HG02938 (cell line): Measurements from ENCODE around the gene CD28.

Experiments
- ATAC-seq: cut with Tn5 transposase; IDR thresholded peaks from one replicate; pipeline ENCODE4 v1.9.1; 2021; ENCODE audit warnings: mild to moderate bottlenecking, moderate library complexity; ENCODE audit not compliant: unreplicated experiment

Gene CD28

DNA sequence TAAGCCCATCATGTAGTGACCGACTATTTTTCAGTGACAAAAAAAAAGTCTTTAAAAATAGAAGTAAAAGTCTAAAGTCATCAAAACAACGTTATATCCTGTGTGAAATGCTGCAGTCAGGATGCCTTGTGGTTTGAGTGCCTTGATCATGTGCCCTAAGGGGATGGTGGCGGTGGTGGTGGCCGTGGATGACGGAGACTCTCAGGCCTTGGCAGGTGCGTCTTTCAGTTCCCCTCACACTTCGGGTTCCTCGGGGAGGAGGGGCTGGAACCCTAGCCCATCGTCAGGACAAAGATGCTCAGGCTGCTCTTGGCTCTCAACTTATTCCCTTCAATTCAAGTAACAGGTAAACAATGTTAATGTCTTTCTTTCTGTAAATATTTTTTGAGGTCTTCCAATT is at the start of gene CD28:
Gene CD28 (plus strand): TSS at position 237 of the 400 bp plus-strand sequence. CDS start 58 bp downstream, at position 295.
- ATAC-seq: peak; percentile 99

DNA sequence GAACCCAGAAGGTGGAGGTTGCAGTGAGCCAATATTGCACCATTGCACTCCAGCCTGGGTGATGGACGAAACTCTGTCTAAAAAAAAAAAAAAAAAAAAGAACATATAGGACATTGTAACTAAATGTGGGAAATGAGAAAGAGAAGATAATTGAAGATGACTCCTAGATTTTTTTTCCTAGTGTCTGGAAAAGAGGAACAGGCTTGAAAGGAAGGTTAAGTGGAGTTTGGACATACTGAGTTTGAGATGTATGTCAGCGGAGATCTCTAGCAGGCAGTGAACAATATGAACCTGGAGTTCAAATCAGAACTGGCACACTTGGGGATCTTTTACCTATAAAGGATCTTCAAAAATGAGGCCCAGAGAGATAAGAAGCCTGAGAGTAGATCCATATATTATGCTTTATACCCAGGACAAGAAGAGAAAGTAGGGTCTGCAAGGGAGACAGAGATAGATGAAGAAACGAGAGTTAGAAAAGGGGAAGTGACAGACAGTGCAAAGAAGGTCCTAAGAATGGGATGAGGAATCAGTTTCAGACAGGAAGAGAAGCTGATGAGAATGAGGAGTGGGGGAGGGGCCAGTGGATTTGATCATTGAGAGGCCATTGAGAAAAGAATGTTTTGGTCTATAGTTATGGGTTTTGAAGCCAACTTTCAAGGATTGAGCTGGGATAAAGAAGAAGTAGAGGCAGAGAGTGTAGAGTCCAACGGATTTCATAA is 46.9 kb upstream of the CD28 start:
- ATAC-seq: peak; percentile 86

DNA sequence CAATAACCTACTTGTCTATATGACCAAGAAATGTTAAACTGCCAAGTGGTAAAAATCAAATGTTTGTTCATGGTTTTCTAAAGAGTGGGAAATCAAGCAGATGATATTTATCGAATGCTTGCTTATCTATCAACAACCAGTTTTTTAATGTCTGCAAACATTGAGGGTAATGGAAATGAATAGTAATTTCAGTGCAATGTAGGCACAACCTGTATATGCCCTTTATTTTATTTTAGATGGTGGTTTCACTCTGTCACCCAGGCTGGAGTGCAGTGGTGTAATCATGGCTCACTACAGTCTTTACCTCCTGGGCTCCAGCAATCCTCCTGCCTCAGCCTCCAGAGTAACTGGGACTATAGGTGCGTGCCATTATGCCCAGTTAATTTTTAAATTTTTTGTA is 46.0 kb upstream of the CD28 start:
- ATAC-seq: no peak

DNA sequence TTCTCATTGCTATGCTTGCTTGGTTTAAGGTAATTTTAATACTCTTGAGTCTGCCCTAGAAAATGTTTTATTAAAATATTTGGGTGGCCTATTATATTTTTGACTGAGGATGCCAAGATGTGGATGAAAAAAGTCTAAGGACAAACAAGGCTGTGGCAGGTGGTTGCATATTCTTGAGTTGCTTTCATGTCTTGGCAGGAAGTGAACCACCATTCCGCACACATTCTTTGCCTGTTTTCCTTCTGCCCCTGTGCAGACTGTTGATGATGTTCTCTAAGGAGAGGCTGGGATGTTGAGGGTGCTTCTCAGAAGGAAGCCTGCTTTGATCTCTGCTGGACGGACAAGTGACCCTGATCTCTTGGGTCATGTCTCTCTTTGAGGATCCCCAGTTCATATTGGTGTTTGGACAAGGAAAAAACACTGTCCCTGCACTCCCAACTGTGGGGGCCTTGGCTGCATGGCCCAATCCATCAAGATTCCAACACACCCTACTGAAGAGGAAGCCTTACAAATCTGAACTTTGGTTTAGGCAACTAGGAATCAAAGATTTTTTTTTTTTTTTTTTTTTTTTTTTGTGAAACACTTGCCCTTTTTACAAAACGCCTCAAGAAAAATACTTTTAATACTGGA is 45.0 kb upstream of the CD28 start:
- no peak for ATAC-seq

DNA sequence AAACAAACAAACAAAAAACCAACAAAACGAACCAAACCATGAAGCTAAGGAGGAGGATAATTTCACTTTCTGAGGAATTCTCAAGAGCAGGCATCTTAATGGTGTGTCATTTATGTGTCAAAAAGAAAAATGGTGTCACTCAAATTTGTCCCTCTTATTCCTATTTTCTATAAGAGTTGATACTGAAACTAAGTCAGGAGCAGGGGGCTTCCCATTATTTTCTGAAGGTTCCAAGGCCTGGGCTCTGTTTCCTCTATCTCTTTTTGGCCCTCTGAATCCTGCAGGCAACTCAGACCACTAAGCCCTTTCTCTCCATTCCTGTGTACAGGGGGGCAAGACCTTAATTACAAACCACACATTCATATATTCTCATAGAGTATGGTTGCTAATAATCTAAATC is 44.0 kb upstream of the CD28 start:
- ATAC-seq: no peak

DNA sequence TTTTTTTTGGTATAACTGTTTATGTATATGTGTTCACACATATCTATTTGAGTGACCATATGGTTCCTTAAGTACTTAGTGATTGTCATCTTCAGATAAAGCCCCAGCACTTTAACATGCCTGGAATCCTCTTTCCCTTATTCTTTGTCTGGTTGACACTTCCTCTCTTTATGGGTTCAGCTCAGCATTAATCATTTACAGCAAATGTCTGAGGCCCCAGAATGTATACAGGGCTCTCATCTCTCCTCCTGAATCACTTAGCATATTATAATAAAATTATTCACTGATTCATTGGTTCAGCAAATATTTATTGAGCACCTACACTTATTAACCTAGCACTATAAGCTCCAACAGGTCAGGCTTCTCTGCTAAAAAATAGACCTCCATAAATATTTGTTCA is 43.5 kb upstream of the CD28 start:
- no peak for ATAC-seq

DNA sequence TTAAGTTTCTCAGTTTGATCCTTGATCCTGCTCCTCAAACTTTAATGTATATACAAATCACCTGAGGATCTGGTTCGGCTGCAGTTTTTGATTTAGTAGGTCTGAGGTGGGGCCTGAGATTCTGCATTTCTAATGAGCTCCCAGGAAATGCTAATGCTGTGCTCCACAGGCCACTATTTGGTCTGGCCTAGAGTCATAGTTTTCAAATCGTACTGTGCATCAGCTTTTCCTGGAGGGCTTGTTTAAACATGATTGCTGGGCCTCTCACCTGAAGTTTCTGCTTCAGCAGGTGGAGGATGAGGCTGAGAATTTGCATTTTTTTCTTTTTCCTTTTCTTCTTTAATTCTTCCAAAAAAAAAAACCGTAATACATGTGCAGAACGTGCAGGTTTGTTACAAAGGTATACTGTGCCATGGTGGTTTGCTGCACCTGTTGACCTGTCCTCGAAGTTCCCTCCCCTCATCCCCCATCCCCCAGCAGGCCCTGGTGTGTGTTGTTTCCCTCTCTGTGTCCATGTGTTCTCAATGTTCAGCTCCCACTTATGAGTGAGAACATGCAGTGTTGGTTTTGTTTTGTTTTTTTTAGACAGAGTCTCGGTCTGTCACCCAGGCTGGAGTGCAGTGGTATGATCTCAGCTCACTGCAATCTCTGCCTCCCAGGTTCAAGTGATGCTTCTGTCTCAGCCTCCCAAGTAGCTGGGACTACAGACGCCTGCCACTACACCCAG is 42.2 kb upstream of the CD28 start:
- ATAC-seq: no peak

DNA sequence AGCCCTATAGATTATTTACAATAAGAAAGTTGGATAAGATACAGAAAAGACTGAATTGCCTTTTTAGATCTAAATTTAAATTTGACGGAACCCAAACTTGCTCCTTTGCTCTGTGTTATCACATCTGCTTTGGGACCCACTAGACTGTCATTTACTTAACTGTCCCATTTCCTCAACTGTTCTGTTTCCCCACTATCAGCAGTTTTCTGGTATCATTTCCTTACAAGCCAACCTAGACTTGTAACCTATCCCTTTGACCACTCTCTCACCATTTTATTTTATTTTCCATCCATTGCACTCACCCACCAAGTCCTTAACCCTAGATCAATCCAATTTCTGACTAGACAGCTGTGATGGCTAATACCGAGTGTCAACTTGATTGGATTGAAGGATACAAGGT is 38.6 kb upstream of the CD28 start:
- no peak for ATAC-seq

DNA sequence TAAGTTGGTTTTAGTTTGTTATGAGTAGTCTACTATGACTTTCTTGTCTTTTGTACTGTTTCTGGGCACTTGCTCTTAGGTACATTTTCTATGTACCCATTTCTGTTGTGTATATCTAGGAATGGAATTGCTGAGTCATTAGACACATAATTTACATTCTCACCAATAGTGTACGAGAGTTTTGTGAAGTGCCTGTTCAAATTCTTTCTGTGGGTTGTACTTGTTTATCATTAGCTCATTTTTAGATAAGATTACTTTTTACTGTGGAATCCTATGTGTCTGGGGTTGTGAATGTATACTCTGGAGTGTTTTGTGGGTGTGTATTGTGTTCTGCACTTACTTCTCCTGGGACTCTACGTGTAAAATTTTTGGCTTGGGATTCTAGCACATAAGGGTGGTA is 36.6 kb upstream of the CD28 start:
- no peak for ATAC-seq

DNA sequence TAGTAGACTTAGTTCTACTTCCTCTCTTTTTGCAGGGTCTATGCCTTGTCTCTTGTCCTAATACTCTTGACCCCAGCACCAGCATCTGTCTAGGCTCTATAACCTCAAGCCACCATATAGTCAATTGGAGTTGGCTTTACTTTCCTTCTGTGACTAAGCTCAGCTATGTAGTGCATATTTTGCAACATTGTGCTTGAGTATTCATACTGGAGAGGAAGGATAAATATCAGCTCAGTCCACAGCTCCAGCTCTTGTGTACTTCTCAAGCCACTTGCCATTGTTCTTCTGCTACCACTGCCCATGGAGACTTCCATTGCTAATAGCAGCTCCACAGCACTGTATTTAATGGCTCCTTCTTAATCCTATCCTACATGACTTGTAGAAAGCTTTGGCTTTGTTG is 35.5 kb upstream of the CD28 start:
- no peak for ATAC-seq

DNA sequence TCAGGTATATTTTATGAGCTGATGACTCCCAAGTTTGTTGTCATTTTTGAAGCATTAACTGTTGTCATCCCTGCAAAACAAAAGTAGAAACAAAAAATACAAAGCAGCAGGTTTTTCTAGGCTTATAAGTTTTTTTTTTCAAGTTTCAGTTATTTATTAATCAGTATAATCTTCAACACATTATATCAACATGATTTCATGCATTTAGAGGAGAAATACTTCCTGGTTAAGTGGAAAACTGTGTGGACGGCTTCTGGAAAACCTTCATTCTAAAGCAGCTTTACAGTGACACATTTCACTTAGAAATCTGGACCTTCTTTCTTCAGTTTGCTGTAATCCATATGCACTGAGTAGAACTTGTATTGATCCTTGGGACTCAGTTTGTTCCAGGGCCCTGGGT is 34.6 kb upstream of the CD28 start:
- no peak for ATAC-seq

DNA sequence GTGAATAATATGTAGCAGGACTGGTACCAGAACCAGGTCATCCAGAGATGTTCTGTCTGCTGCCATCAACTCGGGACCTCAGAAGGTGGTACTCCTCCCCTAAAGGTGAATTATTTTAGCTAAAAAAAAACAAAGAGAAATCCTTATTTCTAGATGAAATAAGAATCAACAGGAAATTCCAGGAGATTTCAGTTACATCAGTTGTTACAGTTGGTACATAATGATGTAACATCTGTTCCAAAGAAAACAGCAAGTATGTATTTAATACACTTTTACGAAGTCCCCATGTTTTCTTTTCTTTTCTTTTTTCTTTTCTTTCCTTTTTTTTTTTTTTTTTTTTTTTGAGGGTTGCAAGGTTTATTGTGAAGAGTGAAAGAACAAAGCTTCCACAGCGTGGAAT is 33.6 kb upstream of the CD28 start:
- no peak for ATAC-seq

DNA sequence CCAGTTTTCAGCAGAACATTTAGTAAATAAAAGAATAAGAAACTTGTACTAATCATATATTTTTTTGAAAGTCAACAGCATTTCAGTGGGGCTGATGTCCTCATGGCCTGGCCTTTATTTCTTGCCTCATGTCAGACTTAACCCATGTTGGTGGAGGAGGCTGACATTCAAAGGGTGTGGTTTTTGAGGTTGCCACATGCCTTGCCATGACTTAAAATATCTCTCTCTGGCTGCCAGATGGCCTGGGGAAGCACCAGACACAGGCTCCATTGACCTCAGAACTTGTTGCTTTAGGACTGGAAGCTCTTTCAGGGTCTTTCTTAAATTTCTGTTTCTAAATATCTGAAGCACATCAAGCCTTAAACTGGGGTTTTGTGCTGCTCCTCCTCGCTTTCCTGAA is 32.5 kb upstream of the CD28 start:
- ATAC-seq: peak; percentile 98

DNA sequence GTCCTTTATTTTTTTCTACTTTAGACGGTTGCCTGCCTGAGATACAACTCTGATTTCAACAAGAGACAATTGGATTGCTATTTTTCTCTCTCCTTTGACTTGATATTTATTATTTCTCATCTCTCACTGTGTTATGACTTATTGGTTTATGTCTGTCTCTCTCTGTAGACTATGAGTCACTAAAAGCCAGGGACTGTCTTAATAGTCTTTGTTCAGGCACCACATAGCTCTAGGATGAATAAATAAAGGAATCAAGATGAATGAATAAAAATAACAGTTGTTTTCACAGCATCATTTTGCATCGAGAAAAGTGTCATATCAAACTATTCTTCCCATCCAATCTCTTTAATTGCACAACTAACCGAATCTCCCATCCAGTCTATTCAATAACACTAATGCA is 31.4 kb upstream of the CD28 start:
- no peak for ATAC-seq

DNA sequence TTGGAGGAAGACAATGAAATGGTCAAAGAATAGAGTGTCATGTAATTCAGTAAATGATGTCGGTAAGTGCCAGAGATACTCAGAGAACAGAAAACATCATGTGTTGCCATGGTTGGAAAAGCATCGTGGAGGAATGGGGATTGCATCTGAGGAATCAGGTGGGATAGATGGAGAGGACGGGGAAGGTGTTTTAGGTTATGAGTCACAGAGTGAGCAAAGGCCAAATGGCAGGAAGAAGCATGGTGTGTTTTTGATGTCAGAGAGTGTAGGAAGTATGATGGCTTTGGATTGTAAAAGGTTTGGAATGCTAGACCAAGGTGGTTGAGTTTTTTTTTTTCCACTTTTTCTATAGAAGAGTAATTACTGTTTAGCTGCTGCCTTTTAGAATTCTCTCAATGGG is 27.5 kb upstream of the CD28 start:
- ATAC-seq: no peak

DNA sequence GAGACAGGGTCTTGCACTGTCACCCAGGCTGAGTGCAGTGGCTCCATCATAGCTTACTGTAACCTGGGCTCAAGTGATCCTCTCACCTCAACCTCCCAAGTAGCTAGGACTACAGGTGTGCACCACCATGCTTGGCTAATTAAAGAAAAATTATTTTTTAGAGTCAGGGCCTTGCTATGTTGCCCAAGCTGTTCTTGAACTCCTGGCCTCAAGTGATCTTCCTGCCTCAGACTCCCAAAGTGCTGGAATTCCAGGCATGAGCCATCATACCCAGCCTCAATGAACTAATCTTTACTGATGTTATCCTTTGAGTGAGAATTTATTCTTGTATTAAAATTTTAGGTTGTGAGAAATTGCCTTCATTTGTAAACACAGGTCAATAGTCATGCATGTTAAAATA is 27.0 kb upstream of the CD28 start:
- ATAC-seq: no peak

DNA sequence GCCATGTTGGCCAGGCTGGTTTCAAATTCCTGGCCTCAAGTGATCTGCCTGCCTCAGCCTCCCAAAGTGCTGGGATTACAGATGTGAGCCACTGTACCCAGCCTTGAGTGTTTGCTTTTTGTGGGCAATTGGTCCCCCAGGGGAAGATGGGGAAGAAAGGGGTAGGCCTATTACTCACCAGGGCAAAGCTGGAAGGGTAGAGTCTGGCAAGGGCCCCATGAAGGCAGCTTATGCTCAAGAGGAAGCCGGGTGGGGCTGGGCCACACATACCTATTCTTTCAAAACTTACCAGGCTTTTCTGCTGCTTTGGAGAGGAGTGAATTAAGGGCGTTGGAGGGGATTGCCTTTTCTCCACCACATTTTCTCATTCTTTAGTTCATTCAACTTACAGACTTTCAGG is 24.5 kb upstream of the CD28 start:
- no peak for ATAC-seq

DNA sequence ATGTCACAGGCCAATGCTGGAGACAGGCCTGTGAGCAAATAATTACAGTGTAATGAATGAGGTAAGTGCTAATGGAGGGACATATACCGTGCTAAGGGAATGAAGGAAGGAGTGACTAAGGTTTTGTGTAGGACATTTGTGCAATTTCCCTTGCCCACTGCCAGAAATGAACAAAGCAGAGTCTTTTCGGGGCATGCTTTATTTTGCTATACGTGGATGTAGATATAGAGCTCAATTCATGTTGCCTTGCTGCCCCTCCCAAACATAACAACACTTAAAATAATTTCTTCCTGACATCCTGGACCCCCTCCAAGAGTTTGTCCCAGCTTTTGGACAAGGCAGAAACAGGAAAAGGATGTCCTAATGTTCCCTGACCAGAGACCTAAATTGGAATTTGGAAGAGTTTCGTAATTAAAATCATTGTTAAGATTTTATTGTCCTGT is 23.7 kb upstream of the CD28 start:
- ATAC-seq: no peak

DNA sequence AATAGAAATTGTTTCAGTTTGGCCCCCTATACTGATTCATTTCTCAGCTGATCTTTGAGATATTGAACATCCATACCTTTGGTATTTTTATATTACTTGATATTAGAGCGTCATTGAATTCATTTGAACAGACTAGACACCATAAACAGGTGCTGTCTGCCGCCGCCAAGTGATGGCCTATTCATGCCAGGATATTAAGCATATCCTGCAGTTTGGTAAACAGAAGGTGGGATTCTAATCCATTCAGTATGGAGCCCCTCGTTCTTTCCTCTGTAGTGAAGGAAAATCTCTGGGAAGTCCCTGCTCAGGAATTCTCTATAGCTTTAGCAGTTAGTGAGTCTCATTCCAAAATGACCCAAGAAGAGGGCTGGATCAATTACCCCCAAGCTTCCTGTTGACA is 23.0 kb upstream of the CD28 start:
- no peak for ATAC-seq

DNA sequence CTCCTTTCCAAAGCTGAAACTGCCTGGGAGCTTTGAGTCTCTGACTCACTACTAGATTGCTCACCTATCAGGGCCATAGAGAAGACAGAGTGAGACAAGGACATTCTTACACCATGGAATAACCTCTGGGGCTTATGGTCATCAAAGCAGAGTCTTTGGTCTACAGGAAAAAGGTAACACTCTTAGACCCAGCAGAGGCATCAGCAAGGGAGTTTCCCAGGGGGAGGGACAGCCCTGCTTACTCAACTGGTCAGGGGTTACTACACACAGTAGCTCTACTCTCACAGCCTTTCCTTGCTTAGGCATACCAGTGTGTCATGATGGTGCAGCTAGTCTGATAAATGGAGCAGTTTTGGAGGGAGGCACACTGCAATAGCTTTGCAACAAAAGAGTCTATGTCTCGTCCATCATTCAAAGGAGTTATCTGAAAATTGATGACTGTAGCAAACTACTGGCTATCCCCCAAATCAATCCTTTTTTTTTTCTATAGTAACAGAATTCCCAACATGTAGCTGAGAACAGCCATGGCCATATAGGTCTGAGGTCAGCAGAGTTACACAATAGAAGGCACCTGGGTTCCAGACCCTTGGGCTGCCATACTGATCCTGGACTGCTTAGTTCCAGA is 22.4 kb upstream of the CD28 start:
- peak; percentile 78 for ATAC-seq

DNA sequence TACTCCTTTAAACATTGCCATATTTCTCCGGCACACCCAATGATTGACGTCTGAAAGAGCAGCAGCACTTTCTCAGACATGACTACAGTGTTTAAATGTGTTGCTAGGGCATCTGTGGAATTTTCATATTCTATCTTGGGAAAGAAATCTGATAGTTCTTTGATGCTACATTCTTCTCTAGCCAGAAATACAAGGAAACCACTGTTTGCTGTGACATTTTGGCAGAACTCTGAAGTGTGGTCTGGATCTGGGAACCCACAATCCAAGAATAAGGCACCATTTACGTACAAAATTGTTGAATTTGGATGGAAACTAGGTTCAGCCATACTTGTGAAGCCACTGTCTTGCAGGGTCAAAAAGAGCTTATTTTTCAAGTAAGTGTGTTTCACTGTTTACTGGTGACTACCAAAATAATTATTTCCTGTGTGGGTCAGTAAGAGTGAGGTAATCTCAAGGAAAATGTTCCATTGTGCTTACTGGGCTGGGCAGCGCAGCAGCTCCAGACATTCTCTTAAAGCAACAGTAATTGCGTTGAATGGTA is 21.3 kb upstream of the CD28 start:
- no peak for ATAC-seq
